Neural progenitor cell (in vitro differentiated cells): ENCODE results near the gene NAA10. TPM values are rescaled to one million over a fixed set of nuclear protein-coding genes. Genes with fewer than 3 reads are reported as not detected.

Experiments
- DNase-seq: peaks from one replicate; pipeline ENCODE4 v3.0.0-alpha.2; 2016; ENCODE audit warnings: low spot score
- H2AFZ ChIP-seq: fragments of 200-600 bp; sonication (generic); replicated peaks from 2 replicates; pipeline ENCODE4 v1.6.1; 2016; ENCODE audit warnings: antibody characterized with exemption
- H3F3A ChIP-seq: fragments of 200-600 bp; sonication (generic); 2 replicates; pipeline ENCODE4 v1.6.1; 2016; ENCODE audit warnings: antibody characterized with exemption, low read depth
- H3K27ac ChIP-seq: fragments of 200-600 bp; sonication (generic); 2 replicates; pipeline ENCODE4 v1.5.1; 2016; ENCODE audit warnings: mild to moderate bottlenecking
- H3K27me3 ChIP-seq: fragments of 200-600 bp; sonication (generic); 2 replicates; pipeline ENCODE4 v1.6.1; 2016; ENCODE audit warnings: mild to moderate bottlenecking, moderate library complexity
- H3K36me3 ChIP-seq: fragments of 200-600 bp; sonication (generic); 2 replicates; pipeline ENCODE4 v1.5.1; 2016
- H3K4me1 ChIP-seq: fragments of 200-600 bp; sonication (generic); 2 replicates; pipeline ENCODE4 v1.6.1; 2016; ENCODE audit warnings: mixed run types
- H3K4me2 ChIP-seq: fragments of 200-600 bp; sonication (generic); 2 replicates; pipeline ENCODE4 v1.6.1; 2016
- H3K4me3 ChIP-seq: fragments of 200-600 bp; sonication (generic); 2 replicates; pipeline ENCODE4 v1.5.1; 2016
- H3K79me2 ChIP-seq: fragments of 200-600 bp; sonication (generic); 2 replicates; pipeline ENCODE4 v1.6.1; 2016; ENCODE audit warnings: low read depth
- H3K9ac ChIP-seq: fragments of 200-600 bp; sonication (generic); 2 replicates; pipeline ENCODE4 v1.6.1; 2016
- H3K9me3 ChIP-seq: fragments of 200-600 bp; sonication (generic); 2 replicates; pipeline ENCODE4 v1.5.1; 2016; ENCODE audit warnings: low read depth
- H4K20me1 ChIP-seq: fragments of 200-600 bp; sonication (generic); 2 replicates; pipeline ENCODE4 v1.6.1; 2016; ENCODE audit warnings: low read depth
- H3K27ac Mint-ChIP-seq: 3 replicates; pipeline ENCODE4 v1.8.0; 2021; ENCODE audit warnings: mixed read lengths
- H3K27me3 Mint-ChIP-seq: 2 replicates; pipeline ENCODE4 v1.8.0; 2022; ENCODE audit warnings: low read depth, mild to moderate bottlenecking, inconsistent platforms, moderate library complexity, mixed read lengths; ENCODE audit not compliant: insufficient read depth
- H3K36me3 Mint-ChIP-seq: 3 replicates; pipeline ENCODE4 v1.8.0; 2021; ENCODE audit warnings: mixed read lengths
- H3K4me1 Mint-ChIP-seq: 3 replicates; pipeline ENCODE4 v1.8.0; 2021; ENCODE audit warnings: mixed read lengths
- H3K4me3 Mint-ChIP-seq: 3 replicates; pipeline ENCODE4 v1.8.0; 2021; ENCODE audit warnings: mild to moderate bottlenecking, moderate library complexity, mixed read lengths
- H3K9me3 Mint-ChIP-seq: 3 replicates; pipeline ENCODE4 v1.8.0; 2020; ENCODE audit warnings: mixed read lengths
- CTCF ChIP-seq: fragments of 200-600 bp; sonication (generic); IDR thresholded peaks from 2 replicates; pipeline ENCODE4 v1.5.1; 2017; ENCODE audit warnings: antibody characterized with exemption, mild to moderate bottlenecking
- EZH2 ChIP-seq: fragments of 200-600 bp; sonication (generic); IDR thresholded peaks from 2 replicates; pipeline ENCODE4 v1.6.1; 2017; ENCODE audit warnings: antibody characterized with exemption, mild to moderate bottlenecking, moderate library complexity
- EZH2phosphoT487 ChIP-seq: fragments of 200-600 bp; sonication (generic); IDR thresholded peaks from 2 replicates; pipeline ENCODE4 v1.6.1; 2017; ENCODE audit warnings: antibody characterized with exemption
- total RNA-seq: library from RNA; depleted of rRNA; stranded (reverse); fragments of >200 nt; gene quantifications from 2 replicates; pipeline ENCODE4 v1.2.3, GENCODE V29; 2015; ENCODE audit warnings: low replicate concordance

NAA10 gene
- total RNA-seq, 1 donor from 2014 or later, result 55.5 TPM

- peaks cover 2% of the 10 kb centered on the region for H3K27me3 Mint-ChIP-seq
- H3K4me3 Mint-ChIP-seq, result no peak overlapping the region
Observed at GRCh38 chrX:153938226-153938786, 3.5 kb upstream of the NAA10 start.

DNA sequence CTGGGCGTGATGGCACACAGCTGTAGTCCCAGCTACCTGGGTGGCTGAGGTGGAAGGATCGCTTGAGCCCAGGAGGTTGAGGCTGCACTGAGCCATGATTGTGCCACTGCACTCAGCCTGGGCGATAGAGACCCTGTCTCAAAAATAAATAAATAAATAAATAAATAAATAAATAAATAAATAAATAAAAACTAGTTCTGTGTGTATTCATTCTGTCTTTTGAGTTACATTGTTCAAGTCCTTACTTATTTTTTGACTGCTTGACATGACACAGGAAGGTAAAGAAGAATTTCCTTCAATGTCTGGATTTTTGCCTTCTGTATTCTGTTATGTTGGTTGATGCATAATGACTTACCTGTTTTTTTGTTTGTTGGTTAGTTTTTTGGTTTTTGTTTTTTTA, 2.2 kb upstream of the NAA10 start:
- Histone ChIP-seq H3F3A (peaks cover 5% of the 10 kb centered on the region), H3K9me3 (no peaks in the 10 kb centered on the region), H3K9ac (no peak overlapping the region), H3K4me3 (no peak overlapping the region), H3K36me3 (no peaks in the 10 kb centered on the region), H3K27me3 (no peaks in the 10 kb centered on the region), H3K4me2 (no peak overlapping the region), H4K20me1 (no peaks in the 10 kb centered on the region), H3K4me1 (no peaks in the 10 kb centered on the region), H3K79me2 (peaks cover 18% of the 10 kb centered on the region), H2AFZ (no peak overlapping the region), H3K27ac (no peak overlapping the region)
- no peak overlapping the region for H3K27ac Mint-ChIP-seq
- peaks cover 20% of the 10 kb centered on the region for H3K4me1 Mint-ChIP-seq
- peaks cover 2% of the 10 kb centered on the region for H3K27me3 Mint-ChIP-seq
- no peak for DNase-seq
- peaks cover 2% of the 10 kb centered on the region for H3K36me3 Mint-ChIP-seq
- TF ChIP-seq EZH2phosphoT487 (no peak), EZH2 (no peak), CTCF (no peak)
- peaks cover 7% of the 10 kb centered on the region for H3K9me3 Mint-ChIP-seq
- peak overlapping the region; percentile 54 for H3K4me3 Mint-ChIP-seq

More at GRCh38 chrX:153938226-153938786, 3.5 kb upstream of the NAA10 start:
- Mint-ChIP-seq H3K36me3 (no peaks in the 10 kb centered on the region), H3K9me3 (peaks cover 7% of the 10 kb centered on the region), H3K27ac (no peak overlapping the region), H3K4me1 (peaks cover 20% of the 10 kb centered on the region)
- no peak overlapping the region for H3K9ac ChIP-seq
- H4K20me1 ChIP-seq, result no peaks in the 10 kb centered on the region
- peaks cover 5% of the 10 kb centered on the region for H3F3A ChIP-seq
- H3K4me2 ChIP-seq, result no peak overlapping the region
- H3K79me2 ChIP-seq, result peaks cover 13% of the 10 kb centered on the region
- no peak overlapping the region for H3K4me3 ChIP-seq
- H3K27ac ChIP-seq, result no peak overlapping the region
- no peak for DNase-seq
- TF ChIP-seq CTCF (no peak), EZH2 (no peak), EZH2phosphoT487 (no peak)
- H3K27me3 ChIP-seq, result no peaks in the 10 kb centered on the region
- no peaks in the 10 kb centered on the region for H3K36me3 ChIP-seq
- no peaks in the 10 kb centered on the region for H3K4me1 ChIP-seq
- no peak overlapping the region for H2AFZ ChIP-seq
- H3K9me3 ChIP-seq, result no peaks in the 10 kb centered on the region

DNA sequence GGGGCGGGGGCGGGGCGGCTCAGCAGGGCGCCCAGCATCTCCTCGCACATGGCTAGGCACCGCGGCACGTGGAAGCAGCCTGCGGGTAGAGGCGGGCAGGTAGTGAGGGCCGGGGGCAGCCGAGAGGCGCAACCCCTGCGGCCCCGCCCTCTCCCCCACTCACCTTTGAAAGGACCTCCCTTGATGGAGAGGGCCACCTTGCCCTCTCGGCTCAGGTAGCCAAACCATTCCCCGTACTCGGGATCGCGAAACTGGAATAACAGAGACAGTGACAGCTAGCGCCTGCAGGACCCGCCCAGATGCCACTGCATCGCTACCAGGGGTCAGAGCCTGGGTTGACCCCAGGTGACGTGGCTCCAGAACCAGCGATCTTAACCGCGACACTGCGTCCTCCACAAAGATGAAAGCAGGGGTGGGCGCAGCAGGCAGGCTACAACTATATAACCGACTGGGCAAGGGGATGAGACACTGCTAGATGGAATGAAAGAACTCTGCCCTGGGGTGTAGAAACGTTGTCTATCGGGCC, 552 bp upstream of the NAA10 start:
- peaks cover 5% of the 10 kb centered on the region for H3F3A ChIP-seq
- peaks cover 18% of the 10 kb centered on the region for H3K79me2 ChIP-seq
- peak overlapping the region; percentile 73 for H3K4me3 ChIP-seq
- Mint-ChIP-seq H3K9me3 (peaks cover 7% of the 10 kb centered on the region), H3K4me1 (peaks cover 15% of the 10 kb centered on the region), H3K36me3 (peaks cover 2% of the 10 kb centered on the region), H3K27me3 (peaks cover 2% of the 10 kb centered on the region), H3K27ac (no peak overlapping the region), H3K4me3 (peak overlapping the region; percentile 82)
- TF ChIP-seq EZH2phosphoT487 (no peak), CTCF (no peak), EZH2 (no peak)
- H3K36me3 ChIP-seq, result no peaks in the 10 kb centered on the region
- no peak overlapping the region for H3K9ac ChIP-seq
- no peaks in the 10 kb centered on the region for H3K27me3 ChIP-seq
- H3K27ac ChIP-seq, result no peak overlapping the region
- DNase-seq, result peak; percentile 47
- H2AFZ ChIP-seq, result no peak overlapping the region
- H3K4me2 ChIP-seq, result peak overlapping the region; percentile 69
- H3K9me3 ChIP-seq, result no peaks in the 10 kb centered on the region
- H3K4me1 ChIP-seq, result no peaks in the 10 kb centered on the region
- no peaks in the 10 kb centered on the region for H4K20me1 ChIP-seq
